Liver (tissue), 9 donors: ENCODE results near the gene MOV10L1. TPM values are rescaled to one million over a fixed set of nuclear protein-coding genes. Genes with fewer than 3 reads are reported as not detected.

Experiments used
- DNase-seq: peaks from one replicate; pipeline ENCODE4 v3.0.0-alpha.2; 2017; ENCODE audit warnings: low spot score
- H3K27ac ChIP-seq, 2 donors: one replicate each; pipeline ENCODE4 v1.7.0; 2013; ENCODE audit warnings: inconsistent platforms in 2 of 2, low read length in 2 of 2, control low read depth in 1 of 2, low read depth in 1 of 2, mild to moderate bottlenecking in 1 of 2
- H3K27me3 ChIP-seq, 4 donors: one replicate each; pipeline versions ENCODE4 v1.6.1 to v1.7.0; 2013; ENCODE audit warnings: low read length in 3 of 4, inconsistent platforms in 1 of 4, mild to moderate bottlenecking in 1 of 4, moderate library complexity in 1 of 4; ENCODE audit not compliant: control insufficient read depth in 4 of 4, insufficient read depth in 4 of 4
- H3K36me3 ChIP-seq, 4 donors: one replicate each; pipeline versions ENCODE4 v1.6.1 to v1.7.0; 2013; ENCODE audit warnings: low read length in 3 of 4, mild to moderate bottlenecking in 3 of 4, low read depth in 1 of 4, moderate library complexity in 1 of 4; ENCODE audit not compliant: control insufficient read depth in 4 of 4, insufficient read depth in 3 of 4
- H3K4me1 ChIP-seq, 4 donors: one replicate each; pipeline versions ENCODE4 v1.6.1 to v1.7.0; 2013; ENCODE audit warnings: low read length in 3 of 4, mild to moderate bottlenecking in 3 of 4, moderate library complexity in 1 of 4; ENCODE audit not compliant: control insufficient read depth in 4 of 4, insufficient read depth in 4 of 4
- H3K4me3 ChIP-seq, 3 donors: one replicate each; pipeline versions ENCODE4 v1.6.1 to v1.7.0; 2013; ENCODE audit warnings: low read length in 3 of 3, control low read depth in 1 of 3, low read depth in 1 of 3, mild to moderate bottlenecking in 1 of 3
- H3K9ac ChIP-seq, 2 donors: one replicate each; pipeline ENCODE4 v1.7.0; 2013; ENCODE audit warnings: low read length in 2 of 2, mild to moderate bottlenecking in 2 of 2, moderate library complexity in 2 of 2, control low read depth in 1 of 2, low read depth in 1 of 2
- H3K9me3 ChIP-seq, 4 donors: one replicate each; pipeline versions ENCODE4 v1.6.1 to v1.7.0; 2013; ENCODE audit warnings: low read length in 3 of 4; ENCODE audit not compliant: control insufficient read depth in 4 of 4
- EGR1 ChIP-seq, 2 donors: IDR thresholded peaks; 2 replicates each; pipeline ENCODE4 v1.6.1; 2016 to 2018; ENCODE audit warnings: antibody characterized with exemption in 2 of 2, low read depth in 2 of 2
- FOXA2 ChIP-seq: IDR thresholded peaks from 2 replicates; pipeline ENCODE4 v1.6.1; 2016; ENCODE audit warnings: antibody characterized with exemption
- GABPA ChIP-seq, 2 donors: IDR thresholded peaks in 1 of 2; conservative IDR thresholded peaks in 1 of 2; 2 replicates each; pipeline ENCODE4 v1.6.1; 2016; ENCODE audit warnings: antibody characterized with exemption in 2 of 2, mild to moderate bottlenecking in 1 of 2, moderate library complexity in 1 of 2
- HNF4A ChIP-seq, 2 donors: conservative IDR thresholded peaks; 2 replicates each; pipeline ENCODE4 v1.6.1; 2016; ENCODE audit warnings: antibody characterized with exemption in 2 of 2, mild to moderate bottlenecking in 2 of 2
- HNF4G ChIP-seq: IDR thresholded peaks from 2 replicates; pipeline ENCODE4 v1.6.1; 2016; ENCODE audit warnings: antibody characterized with exemption
- NR2F2 ChIP-seq: IDR thresholded peaks from 2 replicates; pipeline ENCODE4 v1.6.1; 2016; ENCODE audit warnings: antibody characterized with exemption
- RXRA ChIP-seq, 2 donors: IDR thresholded peaks; 2 replicates each; pipeline ENCODE4 v1.6.1; 2017 to 2018; ENCODE audit warnings: antibody characterized with exemption in 2 of 2, mild to moderate bottlenecking in 1 of 2
- YY1 ChIP-seq: IDR thresholded peaks from 2 replicates; pipeline ENCODE4 v1.6.1; 2016; ENCODE audit warnings: antibody characterized with exemption, mild to moderate bottlenecking
- WGBS: extraction: QIAGEN DNeasy Blood & Tissue Kit; methylation state at CpG from one replicate; pipeline ENCODE4 v1.1.7; 2013; 5-methylcytosine and 5-hydroxymethylcytosine counted together
- polyA plus RNA-seq, 2 donors: library from polyadenylated mRNA; stranded (reverse) in 1 of 2; unstranded in 1 of 2; fragments of 200-250 nt in 1 of 2; fragments of >200 nt in 1 of 2; fragmentation: Nextera tagmentation in 1 of 2; extraction: Ambion mirVana in 1 of 2; gene quantifications; one replicate each; pipeline versions ENCODE4 v1.2.1 to v1.2.3, GENCODE V29; 2013 to 2015
- total RNA-seq, 2 donors: library from RNA; depleted of rRNA; stranded (reverse); fragments of >200 nt; gene quantifications; one replicate each; pipeline ENCODE4 v1.2.3, GENCODE V29; 2014
- TF ChIP-seq, protein P1 (sequence below): IDR thresholded peaks from 2 replicates; pipeline ENCODE4 v1.6.1; 2016; ENCODE audit warnings: antibody characterized with exemption, mild to moderate bottlenecking
- TF ChIP-seq, protein P2 (sequence below): IDR thresholded peaks from 2 replicates; pipeline ENCODE4 v1.6.1; 2016; ENCODE audit warnings: antibody characterized with exemption
- TF ChIP-seq, protein P3 (sequence below): IDR thresholded peaks from 2 replicates; pipeline ENCODE4 v1.6.1; 2016; ENCODE audit warnings: antibody characterized with exemption
- donor health status: healthy.
- donor health status: healthy.
- donor health status: healthy.
- donor health status: healthy.
- donor health status: healthy.

Gene MOV10L1
- total and polyA plus RNA-seq, 4 donors: 0.07 to 0.47 (median 0.17) TPM

DNA sequence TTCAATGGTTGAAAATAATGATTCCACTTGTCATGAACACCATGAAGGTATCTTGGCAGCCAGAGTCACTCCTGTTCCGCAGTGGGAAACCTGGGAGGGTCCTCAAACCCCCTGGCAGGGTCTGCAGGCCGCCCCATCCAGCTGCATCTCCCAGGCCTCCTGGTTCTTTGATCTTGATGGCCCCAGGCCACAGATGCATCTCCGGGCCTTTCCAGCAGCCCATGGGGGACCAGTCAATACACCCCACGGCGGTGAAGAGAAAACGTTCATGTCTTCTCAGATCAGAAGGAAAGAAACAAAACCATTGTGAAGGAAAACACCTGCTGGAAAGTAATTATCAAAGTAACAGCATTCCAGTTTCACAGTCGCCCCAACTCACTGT lies 29.9 kb upstream of the MOV10L1 start:
- no peak overlapping the region for H3K4me3 ChIP-seq
- no peaks in the 10 kb centered on the region for H3K36me3 ChIP-seq
- no peak overlapping the region for H3K27ac ChIP-seq
- TF ChIP-seq FOXA2 (no peak), GABPA (IDR thresholded peaks at IDR 0.05 in 1 of 2, conservative IDR thresholded peaks at IDR 0.05 in 1 of 2) (no peak), YY1 (no peak), HNF4G (no peak)
- TF ChIP-seq, protein P1, sequence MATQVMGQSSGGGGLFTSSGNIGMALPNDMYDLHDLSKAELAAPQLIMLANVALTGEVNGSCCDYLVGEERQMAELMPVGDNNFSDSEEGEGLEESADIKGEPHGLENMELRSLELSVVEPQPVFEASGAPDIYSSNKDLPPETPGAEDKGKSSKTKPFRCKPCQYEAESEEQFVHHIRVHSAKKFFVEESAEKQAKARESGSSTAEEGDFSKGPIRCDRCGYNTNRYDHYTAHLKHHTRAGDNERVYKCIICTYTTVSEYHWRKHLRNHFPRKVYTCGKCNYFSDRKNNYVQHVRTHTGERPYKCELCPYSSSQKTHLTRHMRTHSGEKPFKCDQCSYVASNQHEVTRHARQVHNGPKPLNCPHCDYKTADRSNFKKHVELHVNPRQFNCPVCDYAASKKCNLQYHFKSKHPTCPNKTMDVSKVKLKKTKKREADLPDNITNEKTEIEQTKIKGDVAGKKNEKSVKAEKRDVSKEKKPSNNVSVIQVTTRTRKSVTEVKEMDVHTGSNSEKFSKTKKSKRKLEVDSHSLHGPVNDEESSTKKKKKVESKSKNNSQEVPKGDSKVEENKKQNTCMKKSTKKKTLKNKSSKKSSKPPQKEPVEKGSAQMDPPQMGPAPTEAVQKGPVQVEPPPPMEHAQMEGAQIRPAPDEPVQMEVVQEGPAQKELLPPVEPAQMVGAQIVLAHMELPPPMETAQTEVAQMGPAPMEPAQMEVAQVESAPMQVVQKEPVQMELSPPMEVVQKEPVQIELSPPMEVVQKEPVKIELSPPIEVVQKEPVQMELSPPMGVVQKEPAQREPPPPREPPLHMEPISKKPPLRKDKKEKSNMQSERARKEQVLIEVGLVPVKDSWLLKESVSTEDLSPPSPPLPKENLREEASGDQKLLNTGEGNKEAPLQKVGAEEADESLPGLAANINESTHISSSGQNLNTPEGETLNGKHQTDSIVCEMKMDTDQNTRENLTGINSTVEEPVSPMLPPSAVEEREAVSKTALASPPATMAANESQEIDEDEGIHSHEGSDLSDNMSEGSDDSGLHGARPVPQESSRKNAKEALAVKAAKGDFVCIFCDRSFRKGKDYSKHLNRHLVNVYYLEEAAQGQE: no peak
- no peak overlapping the region for H3K9ac ChIP-seq
- DNase-seq: no peak
- WGBS: 83% methylated on average over 7 of the region's 7 CpGs
- peaks cover 0 to 2% (median 0%) of the 10 kb centered on the region in 4 donors for H3K27me3 ChIP-seq
- H3K4me1 ChIP-seq: peaks cover 0 to 6% (median 0%) of the 10 kb centered on the region in 4 donors
- H3K9me3 ChIP-seq: no peaks in the 10 kb centered on the region

DNA sequence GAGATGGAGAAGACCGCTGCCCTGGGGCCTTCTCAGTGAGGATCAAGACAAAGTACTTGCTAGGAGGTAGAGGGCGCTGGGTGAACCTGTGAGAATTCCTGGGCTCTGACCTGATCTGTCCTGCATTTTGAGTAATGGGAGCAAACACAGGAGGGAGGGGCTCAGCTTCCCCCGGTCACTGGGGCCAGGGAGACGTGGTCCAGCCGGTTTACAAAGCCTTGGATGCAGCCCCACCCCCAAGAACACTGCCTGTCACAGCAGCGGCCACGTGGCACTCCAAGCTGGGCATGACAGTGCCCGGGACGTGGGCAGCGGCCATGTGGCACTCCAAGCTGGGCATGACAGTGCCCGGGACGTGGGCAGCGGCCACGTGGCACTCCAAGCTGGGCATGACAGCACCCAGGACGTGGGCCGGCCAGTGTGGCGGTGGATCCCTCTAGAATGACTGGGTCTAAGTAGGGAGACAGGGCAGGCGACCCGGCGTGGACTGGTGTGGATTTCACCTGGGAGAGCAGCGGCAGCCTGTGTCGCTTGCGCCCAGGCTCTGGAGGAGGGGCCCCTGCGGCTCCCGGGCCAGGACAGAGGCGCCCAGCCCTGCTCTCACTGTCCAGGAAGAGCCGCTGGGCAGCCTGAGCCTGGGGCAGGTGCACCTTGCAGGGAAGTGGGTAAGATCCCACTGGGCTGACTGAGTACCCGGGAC lies 29.2 kb upstream of the MOV10L1 start:
- Histone ChIP-seq H3K4me1 (peaks cover 0 to 6% (median 0%) of the 10 kb centered on the region in 4 donors), H3K36me3 (no peaks in the 10 kb centered on the region), H3K27ac (no peak overlapping the region), H3K9ac (no peak overlapping the region), H3K9me3 (no peaks in the 10 kb centered on the region), H3K4me3 (no peak overlapping the region), H3K27me3 (peaks cover 0 to 2% (median 0%) of the 10 kb centered on the region in 4 donors)
- DNase-seq: no peak
- TF ChIP-seq, protein P2, sequence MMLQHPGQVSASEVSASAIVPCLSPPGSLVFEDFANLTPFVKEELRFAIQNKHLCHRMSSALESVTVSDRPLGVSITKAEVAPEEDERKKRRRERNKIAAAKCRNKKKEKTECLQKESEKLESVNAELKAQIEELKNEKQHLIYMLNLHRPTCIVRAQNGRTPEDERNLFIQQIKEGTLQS: no peak
- TF ChIP-seq YY1: no peak
- no peak for TF ChIP-seq EGR1 (IDR thresholded peaks at IDR 0.05; ENCODE audit: low read depth in 2 of 2)
- 67% methylated on average over 28 of the region's 28 CpGs for WGBS

DNA sequence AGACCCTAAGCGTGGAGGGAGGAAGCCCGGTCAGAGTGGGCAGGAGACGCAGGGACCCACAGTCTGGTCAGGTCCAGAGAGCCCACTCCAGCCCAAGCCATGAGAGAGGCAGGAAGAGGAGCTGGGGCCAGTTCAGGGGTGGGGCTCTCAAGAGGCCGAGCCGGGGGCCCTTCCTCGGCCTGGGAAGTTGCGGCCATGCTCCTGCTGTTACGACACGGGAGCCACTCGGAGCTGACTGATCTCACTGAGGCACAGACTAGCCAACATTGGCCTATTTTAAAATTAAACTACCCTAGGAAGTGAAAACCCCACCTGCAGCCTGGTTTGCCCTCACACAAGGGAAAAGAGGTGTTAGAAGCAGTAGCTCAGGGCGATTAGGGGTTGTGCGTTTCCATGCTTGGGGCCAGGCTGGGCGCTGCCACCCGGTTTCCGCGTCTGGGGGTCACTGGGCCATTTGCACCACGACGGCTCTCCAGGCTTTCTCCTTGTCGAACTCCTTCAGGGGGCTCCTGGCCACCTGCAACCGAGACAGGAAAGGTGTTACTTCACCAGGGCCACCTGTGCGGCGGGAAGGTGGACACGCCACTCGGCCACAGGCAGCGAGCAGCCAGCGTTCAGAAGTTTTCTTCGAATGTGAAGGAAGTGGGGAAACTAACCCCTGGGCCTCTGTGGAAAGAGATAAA lies 28.5 kb upstream of the MOV10L1 start:
- Histone ChIP-seq H3K36me3 (no peaks in the 10 kb centered on the region), H3K27ac (no peak overlapping the region), H3K9ac (no peak overlapping the region), H3K4me3 (no peak overlapping the region), H3K27me3 (peaks cover 0 to 2% (median 0%) of the 10 kb centered on the region in 4 donors), H3K4me1 (peaks cover 0 to 6% (median 0%) of the 10 kb centered on the region in 4 donors), H3K9me3 (no peaks in the 10 kb centered on the region)
- no peak for DNase-seq
- WGBS: 79% methylated on average over 27 of the region's 27 CpGs
- TF ChIP-seq NR2F2: no peak
- TF ChIP-seq, protein P3, sequence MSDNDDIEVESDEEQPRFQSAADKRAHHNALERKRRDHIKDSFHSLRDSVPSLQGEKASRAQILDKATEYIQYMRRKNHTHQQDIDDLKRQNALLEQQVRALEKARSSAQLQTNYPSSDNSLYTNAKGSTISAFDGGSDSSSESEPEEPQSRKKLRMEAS: no peak
- no peak for TF ChIP-seq RXRA (IDR thresholded peaks at IDR 0.05)
- no peak for TF ChIP-seq HNF4A (conservative IDR thresholded peaks at IDR 0.05)
- TF ChIP-seq FOXA2: no peak
